ENCODE measurements around the gene FRMD5. TPM values are rescaled to one million over a fixed set of nuclear protein-coding genes. Genes with fewer than 3 reads are reported as not detected.

FRMD5 gene
- total RNA-seq, 1 donor from 2014 or later: not detected

GRCh38 chr15:43916326-43916660, 278.8 kb downstream of the FRMD5 start:
- Histone ChIP-seq H3K27ac (no peak overlapping the region), H3K4me1 (peaks cover 4 to 11% of the 10 kb centered on the region in 2 donors), H3K9me3 (no peaks in the 10 kb centered on the region), H3K4me3 (no peak overlapping the region), H3K36me3 (no peaks in the 10 kb centered on the region), H3K27me3 (no peaks in the 10 kb centered on the region)
- TF ChIP-seq CTCF (IDR thresholded peaks at IDR 0.05): no peak
- intact Hi-C loops (cut with DNase I): no loop called here
- no peak for DNase-seq (ENCODE audit: low spot score in 2 of 2)

GRCh38 chr15:43915631-43916325, 279.3 kb downstream of the FRMD5 start:
- no peak overlapping the region for H3K4me3 ChIP-seq
- TF ChIP-seq CTCF (IDR thresholded peaks at IDR 0.05): no peak
- DNase-seq (ENCODE audit: low spot score in 2 of 2): no peak
- no peaks in the 10 kb centered on the region for H3K27me3 ChIP-seq
- no peak overlapping the region for H3K27ac ChIP-seq
- H3K9me3 ChIP-seq: no peaks in the 10 kb centered on the region
- no peaks in the 10 kb centered on the region for H3K36me3 ChIP-seq
- intact Hi-C loops (cut with DNase I): no loop called here
- peaks cover 4 to 14% of the 10 kb centered on the region in 2 donors for H3K4me1 ChIP-seq

- no peaks in the 10 kb centered on the region for H3K27me3 ChIP-seq
- no peak overlapping the region for H3K4me3 ChIP-seq
- no peak for TF ChIP-seq CTCF (IDR thresholded peaks at IDR 0.05)
- peaks cover 4 to 14% of the 10 kb centered on the region in 2 donors for H3K4me1 ChIP-seq
- H3K9me3 ChIP-seq: no peaks in the 10 kb centered on the region
- intact Hi-C loops (cut with DNase I): no loop called here
- H3K36me3 ChIP-seq: no peaks in the 10 kb centered on the region
- DNase-seq (ENCODE audit: low spot score in 2 of 2): no peak
- peak overlapping the region; percentile 51 to 72 for H3K27ac ChIP-seq
These were observed 281.1 kb downstream of the FRMD5 start for GRCh38 chr15:43913941-43914340.

GRCh38 chr15:43913026-43913780, 281.9 kb downstream of the FRMD5 start:
- no peak overlapping the region for H3K4me3 ChIP-seq
- no peaks in the 10 kb centered on the region for H3K27me3 ChIP-seq
- intact Hi-C loops (cut with DNase I): no loop called here
- no peaks in the 10 kb centered on the region for H3K9me3 ChIP-seq
- no peak for TF ChIP-seq CTCF (IDR thresholded peaks at IDR 0.05)
- H3K36me3 ChIP-seq: no peaks in the 10 kb centered on the region
- peaks cover 4 to 14% of the 10 kb centered on the region in 2 donors for H3K4me1 ChIP-seq
- peak overlapping the region; percentile 51 to 72 for H3K27ac ChIP-seq
- peak in 1 of 2 donors; percentile 73 for DNase-seq (ENCODE audit: low spot score in 2 of 2)

- Histone ChIP-seq H3K27ac (peak overlapping the region in 1 of 2 donors; percentile 51), H3K36me3 (no peaks in the 10 kb centered on the region), H3K9me3 (no peaks in the 10 kb centered on the region), H3K4me3 (no peak overlapping the region), H3K27me3 (no peaks in the 10 kb centered on the region), H3K4me1 (peaks cover 4 to 14% of the 10 kb centered on the region in 2 donors)
- no peak for TF ChIP-seq CTCF (IDR thresholded peaks at IDR 0.05)
- intact Hi-C loops (cut with DNase I): no loop called here
- no peak for DNase-seq (ENCODE audit: low spot score in 2 of 2)
These were observed 282.9 kb downstream of the FRMD5 start for GRCh38 chr15:43912208-43912607.

All from ascending aorta (tissue), 2 donors.